NCI-H1436 treated with DMSO at 0.1 percent for 48 hours (cell line): Measurements from ENCODE around the gene FAM81B.
"Not testable (repeated sequence)": the region's sequence is repeated elsewhere in the genome, so short reads cannot be mapped to it uniquely, and the experiment has no call there.

Experiments
- DNase-seq: peaks from one replicate; lab custom pipeline; 2025; lab: John Stamatoyannopoulos, UW

Gene FAM81B

GRCh38 chr5:95390812-95391492 lies at the start of gene FAM81B:
FAM81B (plus strand) TSS chr5:95391366; CDS start chr5:95391390, 24 bp downstream.
- DNase-seq = no peak

GRCh38 chr5:95341444-95341843 lies 49.7 kb upstream of the FAM81B start:
- DNase-seq = not testable (repeated sequence)

- no peak for DNase-seq
Observed at GRCh38 chr5:95347506-95348120, 43.6 kb upstream of the FAM81B start.

- DNase-seq = no peak
Observed at GRCh38 chr5:95350631-95351030, 40.5 kb upstream of the FAM81B start.

GRCh38 chr5:95352691-95353090 lies 38.5 kb upstream of the FAM81B start:
- DNase-seq = no peak

- no peak for DNase-seq
Observed at GRCh38 chr5:95358320-95358719, 32.8 kb upstream of the FAM81B start.

- no peak for DNase-seq
Observed at GRCh38 chr5:95358848-95359247, 32.3 kb upstream of the FAM81B start.

GRCh38 chr5:95360667-95361066 lies 30.5 kb upstream of the FAM81B start:
- DNase-seq = not testable (repeated sequence)

- no peak for DNase-seq
Observed at GRCh38 chr5:95365302-95366095, 25.7 kb upstream of the FAM81B start.

GRCh38 chr5:95369782-95370181 lies 21.4 kb upstream of the FAM81B start:
- no peak for DNase-seq

GRCh38 chr5:95374061-95374460 lies 17.1 kb upstream of the FAM81B start:
- no peak for DNase-seq

GRCh38 chr5:95375591-95375990 lies 15.6 kb upstream of the FAM81B start:
- no peak for DNase-seq

- DNase-seq = no peak
Observed at GRCh38 chr5:95379133-95379532, 12.0 kb upstream of the FAM81B start.

GRCh38 chr5:95380103-95380628 lies 11.0 kb upstream of the FAM81B start:
- no peak for DNase-seq

GRCh38 chr5:95382801-95383200 lies 8.4 kb upstream of the FAM81B start:
- peak; percentile 29 for DNase-seq

- no peak for DNase-seq
Observed at GRCh38 chr5:95384485-95385213, 6.5 kb upstream of the FAM81B start.

- no peak for DNase-seq
Observed at GRCh38 chr5:95385334-95385733, 5.8 kb upstream of the FAM81B start.

GRCh38 chr5:95391965-95392364 lies 799 bp downstream of the FAM81B start:
- DNase-seq = not testable (repeated sequence)

- no peak for DNase-seq
Observed at GRCh38 chr5:95392593-95393182, 1.5 kb downstream of the FAM81B start.

GRCh38 chr5:95393279-95393678 lies 2.1 kb downstream of the FAM81B start:
- DNase-seq = no peak

GRCh38 chr5:95398989-95399388 lies 7.8 kb downstream of the FAM81B start:
- no peak for DNase-seq

GRCh38 chr5:95401626-95402025 lies 10.5 kb downstream of the FAM81B start:
- DNase-seq = no peak
